H1 (cell line): ENCODE data around the gene HDAC7. TPM values are rescaled to one million over a fixed set of nuclear protein-coding genes. Genes with fewer than 3 reads are reported as not detected.

Experiments used
- EP300 ChIP-seq, 2 experiments: IDR thresholded peaks; 1 replicate in 1 of 2; 2 replicates in 1 of 2; pipeline ENCODE4 v1.6.1; 2011 to 2012; ENCODE audit warnings: low read depth in 2 of 2, low read length in 2 of 2, mild to moderate bottlenecking in 2 of 2, borderline replicate concordance in 1 of 2, inconsistent platforms in 1 of 2, moderate library complexity in 1 of 2
- polyA plus RNA-seq, 7 experiments: library from polyadenylated mRNA; depleted of rRNA in 3 of 7; stranded (reverse) in 5 of 7; unstranded in 2 of 7; fragments of >200 nt in 5 of 7; fragments of 200-250 nt in 2 of 7; gene quantifications; 1 replicate in 5 of 7; 2 replicates in 1 of 7; 4 replicates in 1 of 7; pipeline versions ENCODE4 v1.2.1 to v1.2.3, GENCODE V29; 2011 to 2013; ENCODE audit warnings: missing spikeins in 2 of 7, mixed read lengths in 2 of 7
- total RNA-seq: library from RNA; stranded (reverse); fragmentation: NEBNext Ultra II Directional; extraction: Animal tissue kit (Norgen Biotek cat#: 25700); gene quantifications from 2 replicates; pipeline ENCODE4 v1.2.1, GENCODE V29; 2021

HDAC7 gene
- total and polyA plus RNA-seq, 2 of the 8 experiments (the other 6 are each of a cell fraction or from before 2014, with no cell fraction given) = 25.5 to 84.9 TPM

GRCh38 chr12:47775100-47775911 is 44.4 kb downstream of the HDAC7 start (continued):
- no peak for TF ChIP-seq EP300 (IDR thresholded peaks at IDR 0.05; ENCODE audit: borderline replicate concordance in 1 of 2, low read depth in 2 of 2, low read length in 2 of 2)
- TF ChIP-seq, all 59 proteins: peak for 2
